A172 (cell line): ENCODE data around the gene OXA1L. TPM values are rescaled to one million over a fixed set of nuclear protein-coding genes. Genes with fewer than 3 reads are reported as not detected.
"Not testable (repeated sequence)": the region's sequence is repeated elsewhere in the genome, so short reads cannot be mapped to it uniquely, and the experiment has no call there.

Experiments
- DNase-seq: peaks from one replicate; pipeline ENCODE4 v3.0.0-alpha.2; 2015; ENCODE audit warnings: low spot score
- total RNA-seq: library from RNA; depleted of rRNA; stranded (reverse); fragments of >200 nt; shearing (Covaris generic); gene quantifications from 2 replicates; pipeline ENCODE4 v1.2.3, GENCODE V29; 2014

OXA1L gene
- total RNA-seq, 1 experiment from 2014 or later: 46.2 TPM

GRCh38 chr14:22800346-22800745, 33.9 kb downstream of the OXA1L start:
- DNase-seq: no peak

GRCh38 chr14:22801716-22802115, 35.2 kb downstream of the OXA1L start:
- no peak for DNase-seq

DNA sequence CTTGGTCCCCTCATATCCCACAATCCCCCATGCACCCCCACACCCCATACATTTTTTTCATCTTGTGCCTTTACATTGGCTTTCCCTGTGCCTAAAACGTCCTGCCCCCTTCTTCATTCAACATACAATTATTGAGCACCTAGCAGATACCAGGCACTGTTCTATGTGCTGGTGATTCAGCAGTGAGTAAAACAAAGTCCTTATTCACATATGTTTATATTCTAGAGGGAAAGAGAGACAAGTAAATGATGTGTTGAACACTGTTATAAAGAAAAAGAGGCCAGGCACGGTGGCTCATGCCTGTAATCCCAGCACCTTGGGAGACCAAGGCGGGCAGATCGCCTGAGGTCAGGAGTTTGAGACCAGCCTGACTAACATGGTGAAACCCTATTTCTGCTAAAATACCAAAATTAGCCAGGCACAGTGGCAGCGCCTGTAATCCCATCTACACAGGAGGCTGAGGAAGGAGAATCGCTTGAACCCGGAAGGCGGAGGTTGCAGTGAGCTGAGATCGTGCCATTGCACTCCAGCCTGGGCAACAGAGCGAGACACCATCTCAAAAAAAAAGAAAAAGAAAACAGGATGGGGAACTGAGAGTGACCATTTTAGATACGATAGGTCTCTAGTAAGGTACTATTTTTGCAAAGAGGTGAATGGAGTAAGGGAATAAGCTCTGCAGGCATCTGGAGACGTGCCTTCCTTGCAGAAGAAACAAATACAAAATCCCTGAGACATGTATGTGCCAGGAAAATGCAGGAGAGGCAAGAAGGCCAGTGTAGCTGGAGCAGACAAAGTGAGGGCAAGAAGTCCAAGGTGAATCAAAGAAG, 36.6 kb downstream of the OXA1L start:
- no peak for DNase-seq

DNA sequence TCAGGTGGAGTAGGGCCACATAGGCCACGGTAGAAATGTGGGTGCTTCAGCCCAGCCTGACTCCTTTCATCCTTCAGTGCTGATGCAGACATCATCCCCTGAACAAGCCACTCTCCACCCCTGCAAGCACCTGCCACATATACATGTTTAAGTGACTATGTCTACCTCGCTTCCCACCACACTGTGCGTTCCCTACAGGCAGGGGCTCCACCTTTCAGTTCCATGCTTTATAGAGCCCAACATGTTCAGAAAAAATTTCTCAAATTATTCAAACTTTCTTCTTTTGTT, 37.1 kb downstream of the OXA1L start:
- DNase-seq: no peak

GRCh38 chr14:22805235-22805634, 38.7 kb downstream of the OXA1L start:
- not testable (repeated sequence) for DNase-seq

DNA sequence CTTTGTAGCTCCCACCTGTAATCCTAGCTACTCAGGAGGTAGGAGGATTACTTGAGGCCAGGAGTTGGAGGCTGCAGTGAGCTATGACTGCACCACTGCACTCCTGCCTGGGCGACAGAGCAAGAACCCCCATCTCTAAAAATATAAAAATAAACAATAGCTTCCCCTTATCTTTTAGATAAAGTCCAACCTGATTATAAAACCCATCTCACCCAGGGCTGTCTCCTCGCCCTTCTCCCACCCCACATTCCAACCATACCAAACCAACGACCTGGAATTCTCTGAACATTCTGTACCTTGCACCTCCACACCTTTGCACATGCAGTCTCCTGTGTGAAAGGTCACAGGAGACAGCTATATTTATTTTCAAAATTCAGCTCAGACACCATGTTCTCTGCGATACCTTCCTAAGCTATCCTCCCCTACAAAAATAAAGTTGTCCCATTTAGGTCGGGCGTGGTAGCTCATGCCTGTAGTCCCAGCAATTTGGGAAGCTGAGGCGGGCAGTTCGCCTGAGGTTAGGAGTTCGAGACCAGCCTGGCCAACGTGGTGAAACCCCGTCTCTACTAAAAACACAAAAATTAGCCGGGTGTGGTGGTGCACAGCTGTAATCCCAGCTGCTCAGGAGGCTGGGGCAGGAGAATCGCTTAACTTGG, 41.1 kb downstream of the OXA1L start:
- no peak for DNase-seq

DNA sequence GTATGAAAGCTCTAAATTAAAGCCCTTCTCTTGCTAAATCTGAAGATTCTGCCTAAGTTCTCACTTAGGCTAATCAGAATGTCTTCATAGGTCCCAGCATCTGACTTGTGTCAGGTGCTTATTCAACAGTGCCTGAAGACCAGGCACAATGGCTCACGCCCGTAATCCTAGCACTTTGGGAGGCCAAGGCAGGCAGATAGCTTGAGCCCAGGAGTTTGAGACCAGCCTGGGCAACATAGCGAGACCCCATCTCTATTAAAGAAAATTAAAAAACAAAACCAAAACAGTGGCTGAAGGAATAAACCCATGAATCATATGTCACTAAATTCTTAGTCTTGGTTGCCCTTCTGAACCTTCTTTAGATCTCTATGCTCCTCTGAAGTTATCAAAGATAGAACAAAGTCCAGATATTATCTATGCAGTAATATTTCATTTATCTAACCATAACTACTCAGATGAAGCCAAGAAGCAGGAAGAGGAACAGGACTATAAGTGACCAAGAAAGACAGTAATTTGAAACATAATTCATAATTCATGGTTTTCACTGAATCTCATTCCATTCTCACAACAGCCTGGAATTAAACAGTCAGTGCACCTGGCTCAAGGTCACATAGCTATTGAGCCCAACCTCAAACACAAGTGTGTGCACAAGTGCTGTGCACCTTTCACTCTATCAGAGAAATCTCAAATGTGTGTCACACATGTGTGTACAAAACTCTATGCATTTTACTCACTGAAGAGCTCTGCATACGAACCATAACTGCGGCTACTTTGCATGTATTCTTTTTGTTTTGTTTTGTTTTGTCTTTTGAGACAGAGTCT, 42.1 kb downstream of the OXA1L start:
- DNase-seq: no peak

DNA sequence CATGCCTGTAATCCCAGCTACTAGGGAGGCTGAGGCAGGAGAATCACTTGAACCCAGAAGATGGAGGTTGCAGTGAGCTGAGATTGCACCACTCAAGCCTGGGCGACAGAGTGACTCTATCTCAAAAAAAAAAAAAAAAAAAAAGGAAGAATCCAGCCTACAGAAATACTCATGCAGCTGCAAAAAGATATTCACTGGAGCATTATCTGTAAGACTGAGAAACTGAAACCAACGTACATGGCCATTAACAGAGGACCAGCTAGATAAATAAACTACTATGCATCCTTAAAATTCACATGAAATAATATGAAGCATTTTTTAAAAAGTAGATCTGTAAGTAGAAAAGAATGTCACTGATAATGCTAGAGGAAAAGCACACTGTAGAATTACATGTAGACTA, 45.2 kb downstream of the OXA1L start:
- DNase-seq: no peak

DNA sequence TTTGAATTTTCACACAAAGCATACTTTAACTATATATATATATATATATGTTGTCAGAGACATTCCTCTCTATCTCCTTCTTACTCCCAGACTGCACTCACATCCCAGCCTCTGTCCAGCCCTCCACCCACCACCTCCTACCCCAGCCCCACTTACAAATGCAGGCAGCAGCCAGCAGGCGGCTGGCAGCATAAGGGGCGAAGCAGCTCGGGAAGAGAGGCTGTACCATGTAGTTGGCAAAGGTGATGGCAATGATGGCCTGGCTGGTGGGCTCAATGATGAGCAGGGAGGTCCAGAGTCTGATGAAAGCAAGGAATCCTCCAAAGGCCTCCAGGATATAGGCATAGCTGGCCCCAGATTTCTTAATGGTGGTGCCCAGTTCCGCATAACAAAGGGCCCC, 46.3 kb downstream of the OXA1L start:
- DNase-seq: no peak

DNA sequence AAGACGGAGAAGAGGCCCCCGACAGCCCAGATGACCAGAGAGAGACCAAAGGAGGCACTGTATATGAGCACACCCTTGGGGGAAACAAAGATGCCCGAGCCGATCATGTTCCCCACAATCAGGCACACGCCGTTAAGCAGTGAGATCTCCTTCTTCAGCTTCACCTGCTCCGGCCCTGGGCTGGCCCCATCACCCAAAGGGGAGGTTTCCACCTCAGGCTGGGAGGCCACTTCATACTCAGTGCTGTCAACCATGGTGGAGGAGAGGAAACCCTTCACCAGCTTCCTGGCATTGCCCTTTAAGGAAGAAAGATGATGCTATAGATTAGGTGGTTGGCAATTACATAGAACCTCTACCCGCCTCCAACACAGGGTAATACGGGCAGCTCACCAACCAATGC, 46.7 kb downstream of the OXA1L start:
- DNase-seq: no peak

GRCh38 chr14:22814373-22814772, 47.9 kb downstream of the OXA1L start:
- no peak for DNase-seq

DNA sequence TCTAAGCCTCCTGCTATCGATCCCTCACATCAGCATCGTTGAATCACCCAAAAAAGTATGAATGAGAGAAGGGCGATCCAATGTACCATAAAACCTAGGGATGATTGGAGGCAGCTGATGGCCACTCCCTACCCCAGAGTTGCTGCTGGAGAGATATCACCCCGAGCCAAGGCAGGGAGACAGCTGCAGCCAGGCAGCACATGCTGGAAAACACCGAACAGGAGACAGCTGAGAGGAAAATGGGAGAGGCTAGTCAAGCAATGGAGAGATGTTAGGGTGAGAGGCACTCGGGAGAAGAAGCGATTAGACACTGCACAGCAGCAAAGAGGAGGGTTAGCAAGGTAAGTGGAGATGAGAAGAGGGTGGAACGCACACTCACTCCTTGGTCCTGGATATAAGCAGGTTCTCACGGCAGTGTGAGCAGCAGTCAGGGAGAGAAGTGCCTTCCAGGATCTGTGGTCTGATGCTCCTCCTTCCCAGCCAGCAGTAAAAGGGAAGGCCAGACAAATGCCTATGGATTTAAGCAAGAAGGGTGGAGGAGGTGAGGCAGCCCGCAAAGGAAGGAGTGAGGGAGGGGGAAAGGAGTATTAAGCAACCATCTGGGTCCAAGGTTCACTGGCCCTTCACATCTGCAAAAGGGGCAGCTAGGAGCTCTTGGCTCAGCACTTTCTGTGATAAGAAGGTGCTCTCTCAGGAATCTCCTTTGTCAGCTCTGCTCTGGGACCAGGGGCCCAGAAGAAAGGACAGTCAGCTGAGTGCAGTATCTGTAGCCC, 48.6 kb downstream of the OXA1L start, which contains the start of gene SLC7A7:
SLC7A7 (minus strand) TSS at position 495 of the 773 bp plus-strand sequence. CDS start 2,037 bp downstream, outside the sequence.
- no peak for DNase-seq

- DNase-seq: no peak
Measured at GRCh38 chr14:22819151-22819988, 52.9 kb downstream of the OXA1L start.

DNA sequence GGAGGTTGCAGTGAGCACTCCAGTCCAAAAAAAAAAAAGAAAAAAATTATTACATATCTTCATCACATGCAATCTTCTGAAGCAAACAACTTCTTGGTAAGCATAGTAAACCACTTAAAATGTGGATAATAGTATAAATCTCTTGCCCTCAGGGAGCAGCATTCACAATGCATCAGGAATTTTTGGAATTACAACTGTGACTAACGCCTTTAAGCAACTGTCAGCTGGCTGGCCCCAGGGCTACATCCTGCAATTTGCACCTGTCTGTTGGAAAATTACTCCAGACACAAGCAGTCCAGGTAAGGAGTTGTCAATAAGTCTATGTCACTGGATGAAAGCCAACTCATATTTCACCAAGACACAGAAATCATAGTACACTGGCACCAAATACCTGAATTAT, 54.2 kb downstream of the OXA1L start:
- DNase-seq: no peak

- DNase-seq: no peak
Measured at GRCh38 chr14:22821193-22822015, 54.9 kb downstream of the OXA1L start.

DNA sequence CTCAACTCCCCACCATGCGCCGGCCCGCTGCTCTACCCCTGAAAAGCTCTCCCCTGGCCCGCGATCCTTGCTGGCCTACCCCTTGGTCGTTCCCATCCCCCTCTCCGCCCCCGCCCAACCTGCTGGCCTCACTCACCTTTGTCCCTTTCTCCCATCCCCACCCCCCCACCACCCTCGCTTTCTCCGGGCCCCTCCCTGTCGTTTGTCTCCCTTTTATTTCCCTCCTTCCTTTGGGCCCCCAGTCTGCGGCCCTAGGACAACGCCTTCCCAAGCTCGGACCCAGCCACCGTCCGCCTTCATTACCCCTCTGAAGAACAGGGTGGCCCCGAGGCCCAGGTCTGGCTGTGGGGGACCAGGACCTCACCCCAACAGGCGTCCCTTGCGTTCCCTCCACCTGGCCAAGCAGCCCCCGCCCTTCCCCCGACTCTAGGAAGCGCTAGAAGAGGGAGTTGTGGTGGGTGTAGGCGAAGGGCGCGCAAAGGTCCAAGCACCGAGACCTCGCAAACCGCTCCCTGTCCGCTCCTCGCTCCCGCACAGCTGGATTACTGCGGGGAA, 55.6 kb downstream of the OXA1L start:
- no peak for DNase-seq
